OCI-LY7 (cell line): ENCODE data around the gene CATSPERB. TPM values are rescaled to one million over a fixed set of nuclear protein-coding genes. Genes with fewer than 3 reads are reported as not detected.

Experiments used
- Bru-seq: library from RNA; stranded (reverse); fragments of 400-500 nt; gene quantifications from one replicate; lab custom pipeline; 2021; lab: Mats Ljungman, UMichigan
- BruChase-seq, 2 experiments: library from RNA; stranded (reverse); fragments of 400-500 nt; gene quantifications; one replicate each; lab custom pipeline; 2021; lab: Mats Ljungman, UMichigan
- BruUV-seq: library from RNA; stranded (reverse); fragments of 400-500 nt; replicated peaks from 2 replicates; lab custom pipeline; 2021; lab: Mats Ljungman, UMichigan
- CTCF ChIA-PET: fragments of 300-600 bp; sonication (Branson Sonifier 250); formaldehyde crosslinking; loops from one replicate; lab custom pipeline; 2022; ENCODE audit warnings: antibody characterized with exemption; ENCODE audit not compliant: unreplicated experiment; lab: Charles Lee
- POLR2A ChIA-PET: fragments of 300-600 bp; sonication (Branson Sonifier 250); formaldehyde crosslinking; loops from one replicate; lab custom pipeline; 2022; ENCODE audit warnings: antibody characterized with exemption; lab: Charles Lee
- DNase-seq: peaks from one replicate; pipeline ENCODE4 v3.0.0-alpha.2; 2015; ENCODE audit warnings: low spot score
- H2AFZ ChIP-seq: fragments of 200-600 bp; sonication (generic), shearing (Covaris generic); 2 replicates; pipeline ENCODE4 v1.6.1; 2014; ENCODE audit warnings: mild to moderate bottlenecking, antibody characterized with exemption, low read length, moderate library complexity
- H3K27ac ChIP-seq: fragments of 200-600 bp; sonication (generic); 2 replicates; pipeline ENCODE4 v1.5.1; 2014; ENCODE audit warnings: mixed run types, low read depth, mild to moderate bottlenecking, moderate library complexity, low read length, inconsistent platforms; ENCODE audit not compliant: poor library complexity, severe bottlenecking
- H3K36me3 ChIP-seq: fragments of 200-600 bp; sonication (generic); 2 replicates; pipeline ENCODE4 v1.6.1; 2014; ENCODE audit warnings: mild to moderate bottlenecking, antibody characterized with exemption, low read length, moderate library complexity, mixed read lengths; ENCODE audit not compliant: insufficient read depth
- H3K4me1 ChIP-seq: fragments of 200-600 bp; sonication (generic); 2 replicates; pipeline ENCODE4 v1.5.1; 2014; ENCODE audit warnings: mild to moderate bottlenecking, low read length; ENCODE audit not compliant: insufficient read depth, poor library complexity, severe bottlenecking
- H3K4me2 ChIP-seq: fragments of 200-600 bp; sonication (generic); 2 replicates; pipeline ENCODE4 v1.6.1; 2014; ENCODE audit warnings: mild to moderate bottlenecking, low read length
- H3K4me3 ChIP-seq: fragments of 200-600 bp; sonication (generic); 2 replicates; pipeline ENCODE4 v1.5.1; 2014; ENCODE audit warnings: mild to moderate bottlenecking, low read depth, low read length; ENCODE audit not compliant: poor library complexity, severe bottlenecking
- H3K79me2 ChIP-seq: fragments of 200-600 bp; sonication (generic); 2 replicates; pipeline ENCODE4 v1.6.1; 2016; ENCODE audit warnings: low read depth, mild to moderate bottlenecking, low read length, moderate library complexity, mixed read lengths; ENCODE audit not compliant: insufficient read depth
- H3K9me2 ChIP-seq: fragments of 200-600 bp; sonication (generic); 2 replicates; pipeline ENCODE4 v1.6.1; 2016; ENCODE audit warnings: mild to moderate bottlenecking, low read length, mixed read lengths; ENCODE audit not compliant: insufficient read depth
- H3K9me3 ChIP-seq: fragments of 200-600 bp; sonication (generic); 2 replicates; pipeline ENCODE4 v1.6.1; 2014; ENCODE audit warnings: mild to moderate bottlenecking, mixed run types, low read length, mixed read lengths
- H4K20me1 ChIP-seq: fragments of 200-600 bp; sonication (generic); 2 replicates; pipeline ENCODE4 v1.6.1; 2014; ENCODE audit warnings: mild to moderate bottlenecking, antibody characterized with exemption, low read length, moderate library complexity, mixed read lengths; ENCODE audit not compliant: insufficient read depth
- EZH2phosphoT487 ChIP-seq: fragments of 200-600 bp; sonication (generic); IDR thresholded peaks from 2 replicates; pipeline ENCODE4 v1.6.1; 2018; ENCODE audit warnings: low read depth, borderline replicate concordance, mild to moderate bottlenecking, mixed run types, antibody characterized with exemption, low read length, moderate library complexity, mixed read lengths
- intact Hi-C: fragments of 100-400 bp; cut with micrococcal nuclease; formaldehyde crosslinking; loops from one replicate; pipeline ENCODE4 v1.10.0; 2022; ENCODE audit not compliant: unreplicated experiment
- long read RNA-seq: library from polyadenylated mRNA; stranded (forward); transcript quantifications from one replicate; pipeline ENCODE4 v2.0.0, GENCODE V29; 2022
- total RNA-seq, 2 experiments: library from RNA; depleted of rRNA in 1 of 2; stranded (reverse); fragments of >200 nt in 1 of 2; shearing (Covaris generic) in 1 of 2; gene quantifications; 2 replicates each; pipeline ENCODE4 v1.2.3, GENCODE V29; 2014 to 2022
- TF ChIP-seq, protein P1 (sequence below): fragments of 200-600 bp; sonication (generic); conservative IDR thresholded peaks from 2 replicates; pipeline ENCODE4 v1.5.1; 2014; ENCODE audit warnings: mild to moderate bottlenecking, antibody characterized with exemption, low read length, moderate library complexity, mixed read lengths

Gene CATSPERB
- not detected in 2 replicates for total RNA-seq (2014; rRNA removed; shearing (Covaris generic))
- total RNA-seq (2022): not detected in 2 replicates
- Bru-seq, nascent RNA: percentile 4 among the genes with signal in this experiment
- BruChase-seq, experiment 1, labeled RNA remaining after a 6-hour chase: percentile 1 among the genes with signal in this experiment
- not detected for BruChase-seq, experiment 2, labeled RNA remaining after a 2-hour chase
- long read RNA-seq: 0 reads

- H4K20me1 ChIP-seq: no peaks in the 10 kb centered on the region
- ChIA-PET CTCF (no interaction called here), POLR2A (no interaction called here)
- TF ChIP-seq, protein P1, sequence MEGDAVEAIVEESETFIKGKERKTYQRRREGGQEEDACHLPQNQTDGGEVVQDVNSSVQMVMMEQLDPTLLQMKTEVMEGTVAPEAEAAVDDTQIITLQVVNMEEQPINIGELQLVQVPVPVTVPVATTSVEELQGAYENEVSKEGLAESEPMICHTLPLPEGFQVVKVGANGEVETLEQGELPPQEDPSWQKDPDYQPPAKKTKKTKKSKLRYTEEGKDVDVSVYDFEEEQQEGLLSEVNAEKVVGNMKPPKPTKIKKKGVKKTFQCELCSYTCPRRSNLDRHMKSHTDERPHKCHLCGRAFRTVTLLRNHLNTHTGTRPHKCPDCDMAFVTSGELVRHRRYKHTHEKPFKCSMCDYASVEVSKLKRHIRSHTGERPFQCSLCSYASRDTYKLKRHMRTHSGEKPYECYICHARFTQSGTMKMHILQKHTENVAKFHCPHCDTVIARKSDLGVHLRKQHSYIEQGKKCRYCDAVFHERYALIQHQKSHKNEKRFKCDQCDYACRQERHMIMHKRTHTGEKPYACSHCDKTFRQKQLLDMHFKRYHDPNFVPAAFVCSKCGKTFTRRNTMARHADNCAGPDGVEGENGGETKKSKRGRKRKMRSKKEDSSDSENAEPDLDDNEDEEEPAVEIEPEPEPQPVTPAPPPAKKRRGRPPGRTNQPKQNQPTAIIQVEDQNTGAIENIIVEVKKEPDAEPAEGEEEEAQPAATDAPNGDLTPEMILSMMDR: no peak
- no peak for TF ChIP-seq EZH2phosphoT487
- no peaks in the 10 kb centered on the region for H3K9me2 ChIP-seq
- no peak for DNase-seq
- H3K9me3 ChIP-seq: no peaks in the 10 kb centered on the region
- no peaks in the 10 kb centered on the region for H3K4me1 ChIP-seq
- H3K79me2 ChIP-seq: no peaks in the 10 kb centered on the region
- H3K4me3 ChIP-seq: no peak within 1 kb of the TSS
- H3K27ac ChIP-seq: no peak within 1 kb of the TSS
- no peaks in the 10 kb centered on the region for H3K36me3 ChIP-seq
- BruUV-seq: no TSS peak
- H3K4me2 ChIP-seq: no peak within 1 kb of the TSS
- intact Hi-C loops: no loop called here
- no peak within 1 kb of the TSS for H2AFZ ChIP-seq
Measured at GRCh38 chr14:91731986-91732385, at the start of gene CATSPERB. Gene CATSPERB, minus strand, starts transcription at chr14:91732086. Its CDS starts 2,607 bp downstream, at chr14:91729479.

GRCh38 chr14:91780452-91780851 lies 48.6 kb upstream of the CATSPERB start:
- H3K4me1 ChIP-seq: no peaks in the 10 kb centered on the region
- no peaks in the 10 kb centered on the region for H3K9me2 ChIP-seq
- no TSS peak for BruUV-seq
- no peak overlapping the region for H3K27ac ChIP-seq
- intact Hi-C loops: no loop called here
- no peaks in the 10 kb centered on the region for H3K36me3 ChIP-seq
- no peaks in the 10 kb centered on the region for H4K20me1 ChIP-seq
- POLR2A ChIA-PET: interaction anchor here (0.5 to 0.9 kb wide), 2 partner anchors 10 to 131 kb away, joined by 3 read pairs; no protein-coding TSS in a partner anchor
- no peak for DNase-seq
- H3K9me3 ChIP-seq: no peaks in the 10 kb centered on the region
- H3K4me3 ChIP-seq: no peak overlapping the region
- H3K79me2 ChIP-seq: no peaks in the 10 kb centered on the region
- no peak overlapping the region for H3K4me2 ChIP-seq
- TF ChIP-seq, protein P1: no peak
- no peak for TF ChIP-seq EZH2phosphoT487
- CTCF ChIA-PET: no interaction called here
- no peak overlapping the region for H2AFZ ChIP-seq

DNA sequence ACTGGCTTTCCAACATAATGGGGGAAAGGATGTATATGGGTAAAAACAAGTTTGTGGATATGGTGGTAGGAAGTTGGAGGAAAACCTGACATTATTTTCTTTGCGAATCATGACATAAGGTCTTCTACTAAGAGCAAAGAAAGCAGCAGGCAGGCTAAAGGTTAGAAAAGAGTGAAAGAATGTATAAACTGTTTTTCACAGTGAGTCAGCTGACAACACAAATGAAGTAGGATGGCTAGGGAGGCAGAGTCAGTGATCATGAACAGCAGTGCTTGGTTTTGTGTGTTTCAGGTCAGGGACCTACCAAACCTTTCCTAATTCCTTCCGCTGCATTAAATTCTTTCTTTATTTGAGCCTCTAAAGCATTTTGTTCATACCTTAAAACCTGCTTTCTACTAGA lies 46.3 kb upstream of the CATSPERB start:
- TF ChIP-seq EZH2phosphoT487: no peak
- TF ChIP-seq, protein P1: no peak
- DNase-seq: no peak
- no TSS peak for BruUV-seq
- Histone ChIP-seq H3K9me2 (no peaks in the 10 kb centered on the region), H3K79me2 (no peaks in the 10 kb centered on the region), H3K36me3 (no peaks in the 10 kb centered on the region), H3K4me1 (no peaks in the 10 kb centered on the region), H3K4me3 (no peak overlapping the region), H3K4me2 (no peak overlapping the region), H3K9me3 (no peaks in the 10 kb centered on the region), H3K27ac (no peak overlapping the region), H4K20me1 (no peaks in the 10 kb centered on the region), H2AFZ (no peak overlapping the region)
- intact Hi-C loops: no loop called here
- CTCF ChIA-PET: no interaction called here
- POLR2A ChIA-PET: interaction anchor here (0.6 kb wide), 1 partner anchor 226 kb away, joined by 3 read pairs; no protein-coding TSS in a partner anchor
